Measurements from ENCODE around the gene RNF144A. TPM values are rescaled to one million over a fixed set of nuclear protein-coding genes. Genes with fewer than 3 reads are reported as not detected.
A peak's percentile ranks its signal among the peaks of the same experiment; 100 is the strongest.
"Not testable (repeated sequence)": the region's sequence is repeated elsewhere in the genome, so short reads cannot be mapped to it uniquely, and the experiment has no call there.

Gene RNF144A
- polyA plus RNA-seq, 3 donors = 0.30 to 0.68 (median 0.48) TPM

GRCh38 chr2:6896930-6897759 lies 20.1 kb upstream of the RNF144A start:
- Histone ChIP-seq H3K4me1 (ENCODE audit: control insufficient read depth in 1 of 2, insufficient read depth in 2 of 2, low read length in 2 of 2) (no peaks in the 10 kb centered on the region), H3K27me3 (ENCODE audit: control insufficient read depth in 2 of 2, insufficient read depth in 2 of 2, low read length in 2 of 2) (no peaks in the 10 kb centered on the region), H3K36me3 (replicated peaks in 1 of 2; ENCODE audit: control insufficient read depth in 1 of 2, insufficient read depth in 2 of 2, low read length in 2 of 2) (peaks cover 0 to 2% of the 10 kb centered on the region in 2 donors), H3K4me3 (replicated peaks in 1 of 3; ENCODE audit: low read depth in 2 of 3, low read length in 3 of 3) (no peak overlapping the region), H3K27ac (ENCODE audit: low read depth in 1 of 2, low read length in 2 of 2) (no peak overlapping the region), H3K4me2 (replicated peaks; ENCODE audit: extremely low read depth, low read length, poor library complexity, severe bottlenecking) (no peak overlapping the region), H3K79me2 (ENCODE audit: insufficient read depth, low read length) (no peaks in the 10 kb centered on the region), H2AFZ (ENCODE audit: insufficient read depth, low read depth, low read length, poor library complexity, severe bottlenecking) (no peak overlapping the region), H4K20me1 (ENCODE audit: insufficient read depth, low read length) (no peaks in the 10 kb centered on the region), H3K9ac (ENCODE audit: insufficient read depth, low read length, poor library complexity, severe bottlenecking) (no peak overlapping the region), H3K9me3 (replicated peaks in 1 of 2; ENCODE audit: control insufficient read depth in 1 of 2, insufficient read depth in 1 of 2, low read length in 2 of 2) (no peaks in the 10 kb centered on the region)
- no peaks in the 10 kb centered on the region for H3K4me1 Mint-ChIP-seq
- H3K27ac Mint-ChIP-seq = no peak overlapping the region
- intact Hi-C loops (cut with micrococcal nuclease) = no loop called here
- peaks cover 0 to 8% (median 3%) of the 10 kb centered on the region in 7 donors for H3K9me3 Mint-ChIP-seq
- WGBS (ENCODE audit: insufficient coverage) = 100% methylated on average over 3 of the region's 5 CpGs
- no peak overlapping the region for H3K4me3 Mint-ChIP-seq
- DNase-seq = peak in 2 of 3 donors; percentile 16 to 34
- peaks cover 0 to 3% (median 2%) of the 10 kb centered on the region in 3 donors for H3K27me3 Mint-ChIP-seq (ENCODE audit: low read depth in 3 of 3)
- H3K36me3 Mint-ChIP-seq = peaks cover 0 to 7% of the 10 kb centered on the region in 2 donors
- peak; percentile 77 for TF ChIP-seq CTCF (IDR thresholded peaks at IDR 0.05)

GRCh38 chr2:6902581-6902980 lies 14.6 kb upstream of the RNF144A start:
- intact Hi-C loops (cut with micrococcal nuclease); H3K27me3 ChIP-seq (ENCODE audit: control insufficient read depth in 2 of 2, insufficient read depth in 2 of 2, low read length in 2 of 2); H3K36me3 ChIP-seq (replicated peaks in 1 of 2; ENCODE audit: control insufficient read depth in 1 of 2, insufficient read depth in 2 of 2, low read length in 2 of 2); H3K79me2 ChIP-seq (ENCODE audit: insufficient read depth, low read length); H3K9ac ChIP-seq (ENCODE audit: insufficient read depth, low read length, poor library complexity, severe bottlenecking); H3K4me3 Mint-ChIP-seq; H4K20me1 ChIP-seq (ENCODE audit: insufficient read depth, low read length); H3K4me1 Mint-ChIP-seq; DNase-seq; H3K4me3 ChIP-seq (replicated peaks in 1 of 3; ENCODE audit: low read depth in 2 of 3, low read length in 3 of 3); H3K27me3 Mint-ChIP-seq (ENCODE audit: low read depth in 3 of 3); H3K27ac ChIP-seq (ENCODE audit: low read depth in 1 of 2, low read length in 2 of 2); H3K9me3 ChIP-seq (replicated peaks in 1 of 2; ENCODE audit: control insufficient read depth in 1 of 2, insufficient read depth in 1 of 2, low read length in 2 of 2); H3K36me3 Mint-ChIP-seq; H3K4me2 ChIP-seq (replicated peaks; ENCODE audit: extremely low read depth, low read length, poor library complexity, severe bottlenecking); H3K4me1 ChIP-seq (ENCODE audit: control insufficient read depth in 1 of 2, insufficient read depth in 2 of 2, low read length in 2 of 2); H2AFZ ChIP-seq (ENCODE audit: insufficient read depth, low read depth, low read length, poor library complexity, severe bottlenecking); H3K27ac Mint-ChIP-seq: not testable (repeated sequence)
- H3K9me3 Mint-ChIP-seq = peaks cover 3 to 11% (median 6%) of the 10 kb centered on the region in 7 donors
- no CpG with 5 or more reads among the region's 2 CpGs for WGBS (ENCODE audit: insufficient coverage)

Data from CD14-positive monocyte (primary cell).